ENCODE data around the gene NTN1.

NTN1 gene

GRCh38 chr17:9044772-9045463 is 23.6 kb downstream of the NTN1 start:
- no peak for DNase-seq

- no peak for DNase-seq
Measured at GRCh38 chr17:9050801-9051401, 29.6 kb downstream of the NTN1 start.

- no peak for DNase-seq
Measured at GRCh38 chr17:9051561-9051960, 30.3 kb downstream of the NTN1 start.

GRCh38 chr17:9052921-9053320 is 31.6 kb downstream of the NTN1 start:
- no peak for DNase-seq

GRCh38 chr17:9053406-9053805 is 32.1 kb downstream of the NTN1 start:
- no peak for DNase-seq

- no peak for DNase-seq
Measured at GRCh38 chr17:9054126-9054975, 33.0 kb downstream of the NTN1 start.

- DNase-seq, result no peak
Measured at GRCh38 chr17:9055281-9055680, 34.0 kb downstream of the NTN1 start.

GRCh38 chr17:9056566-9056965 is 35.3 kb downstream of the NTN1 start:
- no peak for DNase-seq

- no peak for DNase-seq
Measured at GRCh38 chr17:9057310-9057709, 36.0 kb downstream of the NTN1 start.

GRCh38 chr17:9062399-9062902 is 41.1 kb downstream of the NTN1 start:
- no peak for DNase-seq

- no peak for DNase-seq
Measured at GRCh38 chr17:9064311-9064834, 43.1 kb downstream of the NTN1 start.

- DNase-seq, result no peak
Measured at GRCh38 chr17:9071016-9071415, 49.7 kb downstream of the NTN1 start.

GRCh38 chr17:9071811-9072498 is 50.6 kb downstream of the NTN1 start:
- no peak for DNase-seq

- DNase-seq, result no peak
Measured at GRCh38 chr17:9072696-9073339, 51.5 kb downstream of the NTN1 start.

GRCh38 chr17:9074131-9074530 is 52.8 kb downstream of the NTN1 start:
- no peak for DNase-seq

- DNase-seq, result no peak
Measured at GRCh38 chr17:9079461-9080103, 58.3 kb downstream of the NTN1 start.

- no peak for DNase-seq
Measured at GRCh38 chr17:9080296-9080914, 59.1 kb downstream of the NTN1 start.

GRCh38 chr17:9080983-9081382 is 59.7 kb downstream of the NTN1 start:
- DNase-seq, result no peak

GRCh38 chr17:9086577-9086976 is 65.3 kb downstream of the NTN1 start:
- DNase-seq, result no peak

GRCh38 chr17:9087921-9088320 is 66.6 kb downstream of the NTN1 start:
- no peak for DNase-seq

GRCh38 chr17:9090641-9091096 is 69.4 kb downstream of the NTN1 start:
- no peak for DNase-seq
